ENCODE results near the gene IQGAP2.

DNA sequence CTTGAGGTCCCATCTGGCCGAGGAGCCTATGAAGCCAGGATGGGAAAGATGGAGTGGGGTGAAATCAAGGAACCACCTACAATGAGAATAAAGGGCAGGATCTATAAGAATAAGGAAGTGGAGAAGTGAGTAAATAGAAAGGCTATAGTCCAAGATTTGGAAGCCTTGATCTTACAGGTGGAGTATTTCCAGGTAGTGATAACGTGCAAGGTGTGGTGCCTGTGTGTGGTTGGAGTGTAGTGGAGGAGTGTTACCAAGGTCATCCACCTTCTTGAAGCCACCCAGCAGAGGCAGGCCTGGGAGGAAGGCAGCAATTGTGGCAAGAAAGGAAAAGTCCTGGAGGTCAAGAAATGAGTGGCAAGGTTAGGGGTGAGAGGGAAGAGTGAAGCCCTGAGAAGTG lies 72.9 kb downstream of the IQGAP2 start:
- TF ChIP-seq CTCF (IDR thresholded peaks at IDR 0.05), result no peak
- TF ChIP-seq POLR2A (IDR thresholded peaks at IDR 0.05), result no peak
- no peak for TF ChIP-seq EP300 (IDR thresholded peaks at IDR 0.05)
